Activated CD4-positive, alpha-beta T cell treated with anti-CD3 and anti-CD28 coated beads, Interleukin-2, amount 50 U/mL, for 48 hours (primary cell): ENCODE results near the gene TMCC2.

ENCODE experiments used
- DNase-seq, 2 experiments: peaks; one replicate each; pipeline ENCODE4 v3.0.0-alpha.2; 2020

The TMCC2 gene

GRCh38 chr1:205306929-205307566 is 79.3 kb downstream of the TMCC2 start:
- DNase-seq: no peak

GRCh38 chr1:205309741-205310140 is 82.0 kb downstream of the TMCC2 start:
- no peak for DNase-seq

- no peak for DNase-seq
These were observed 83.4 kb downstream of the TMCC2 start for GRCh38 chr1:205310976-205311704.

- no peak for DNase-seq
These were observed 85.3 kb downstream of the TMCC2 start for GRCh38 chr1:205312866-205313562.

- DNase-seq: peak; percentile 34 to 41
These were observed 86.0 kb downstream of the TMCC2 start for GRCh38 chr1:205313563-205314308.

GRCh38 chr1:205315008-205315618 is 87.4 kb downstream of the TMCC2 start:
- no peak for DNase-seq

GRCh38 chr1:205316161-205316566 is 88.4 kb downstream of the TMCC2 start:
- DNase-seq: no peak

- DNase-seq: no peak
These were observed 89.7 kb downstream of the TMCC2 start for GRCh38 chr1:205317311-205317917.

GRCh38 chr1:205318231-205318991 is 90.7 kb downstream of the TMCC2 start:
- no peak for DNase-seq

GRCh38 chr1:205319081-205320018 is 91.6 kb downstream of the TMCC2 start:
- peak; percentile 29 to 46 for DNase-seq

GRCh38 chr1:205321162-205321958 is 93.6 kb downstream of the TMCC2 start, which contains the start of gene NUAK2:
TSS of gene NUAK2 (minus strand) at chr1:205321745. CDS start at chr1:205321628, 117 bp downstream.
- peak; percentile 88 to 91 for DNase-seq

- DNase-seq: no peak
These were observed 94.2 kb downstream of the TMCC2 start for GRCh38 chr1:205321959-205322283.
